GM10266 (cell line): ENCODE data around the gene THAP8.

ENCODE experiments used
- DNase-seq: peaks from one replicate; pipeline ENCODE4 v3.0.0; 2012; ENCODE audit errors: extremely low spot score
- CTCF ChIP-seq: IDR thresholded peaks from 2 replicates; pipeline ENCODE4 v1.5.1; 2012; ENCODE audit warnings: mild to moderate bottlenecking, low read depth; ENCODE audit not compliant: control insufficient read depth, insufficient read depth; ENCODE audit errors: missing control alignments

Gene THAP8

DNA sequence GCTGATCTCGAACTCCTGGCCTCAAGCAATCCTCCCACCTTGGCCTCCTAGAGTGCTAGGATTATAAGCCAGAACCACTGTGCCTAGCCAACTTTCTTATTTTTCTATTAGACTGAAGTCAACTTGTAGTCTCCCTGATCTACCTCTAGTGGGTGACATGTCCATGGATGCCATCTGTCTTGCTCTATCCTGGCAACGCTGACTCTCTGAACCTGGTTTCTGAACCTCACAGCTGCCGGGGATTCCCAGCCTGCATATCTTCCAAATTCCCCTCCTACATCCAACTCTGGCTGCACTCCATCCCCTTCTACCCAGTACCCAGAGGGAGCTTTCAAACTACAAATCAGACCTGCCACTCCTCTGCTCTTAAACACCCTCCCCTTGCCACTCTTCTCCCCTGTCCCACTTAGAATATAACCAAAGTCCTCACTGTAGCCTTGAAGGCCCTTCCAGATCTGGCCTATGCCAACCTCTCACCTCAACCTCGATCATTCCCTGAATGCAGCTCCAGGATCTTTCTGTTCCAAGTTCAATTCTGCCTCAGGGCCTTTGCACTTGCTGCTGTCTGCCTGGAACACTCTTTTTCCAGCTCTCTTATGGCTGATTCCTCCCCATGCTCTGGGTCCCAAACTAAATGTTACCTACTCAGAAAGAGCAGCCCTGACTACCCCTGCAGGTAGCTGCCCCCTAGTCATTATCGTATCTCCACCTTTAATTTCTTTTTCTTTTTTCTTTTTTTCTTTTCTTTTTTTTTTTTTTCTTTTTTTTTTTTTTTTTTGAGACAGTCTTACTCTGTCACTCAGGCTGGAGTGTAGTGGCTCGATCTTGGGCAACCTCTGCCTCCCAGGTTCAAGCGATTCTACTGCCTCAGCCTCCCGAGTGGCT, 23.6 kb downstream of the THAP8 start:
- TF ChIP-seq CTCF, result no peak
- peak; percentile 56 for DNase-seq

- DNase-seq, result no peak
- TF ChIP-seq CTCF, result no peak
Observed at GRCh38 chr19:36028313-36029041, 25.6 kb downstream of the THAP8 start.

GRCh38 chr19:36027696-36028095, 26.4 kb downstream of the THAP8 start:
- DNase-seq, result no peak
- no peak for TF ChIP-seq CTCF

DNA sequence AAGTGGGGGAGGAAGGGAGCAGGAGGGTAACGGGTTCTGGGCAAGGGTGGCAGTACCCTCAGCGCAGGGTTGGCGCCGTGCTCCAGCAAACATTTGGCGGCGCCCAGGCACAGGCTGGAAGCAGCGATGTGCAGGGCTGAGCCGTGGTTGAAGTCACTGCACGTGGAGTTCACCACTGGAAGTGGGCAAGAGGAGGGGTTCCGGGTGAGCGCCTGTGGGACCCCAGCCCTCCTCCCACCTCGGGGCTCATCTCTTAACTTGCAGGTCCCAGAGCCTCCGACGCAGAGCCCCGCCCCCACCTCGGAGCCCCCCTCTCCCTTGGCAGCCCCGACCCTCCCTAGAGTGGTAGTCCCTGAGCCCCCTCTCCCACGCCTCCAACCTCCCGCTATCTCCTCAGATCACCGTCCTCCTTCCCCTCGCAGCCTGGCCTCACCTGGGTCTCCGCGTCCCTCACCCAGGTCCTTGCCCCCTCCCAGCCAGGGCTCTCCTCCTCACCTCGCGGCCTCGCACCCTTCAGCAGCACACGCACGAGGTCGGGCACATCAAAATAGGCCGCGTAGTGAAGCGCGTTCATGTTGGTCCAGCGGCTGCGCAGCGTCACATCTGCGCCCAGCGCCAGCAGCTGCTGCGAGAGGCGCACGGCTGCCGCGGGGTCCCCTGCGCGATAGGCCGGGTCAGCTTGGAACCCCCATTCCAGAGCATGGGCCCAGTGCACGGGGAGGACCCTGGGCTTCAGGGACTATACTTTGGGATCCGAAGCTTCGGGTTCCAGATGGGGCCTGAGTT, 27.8 kb downstream of the THAP8 start:
- no peak for TF ChIP-seq CTCF
- no peak for DNase-seq

DNA sequence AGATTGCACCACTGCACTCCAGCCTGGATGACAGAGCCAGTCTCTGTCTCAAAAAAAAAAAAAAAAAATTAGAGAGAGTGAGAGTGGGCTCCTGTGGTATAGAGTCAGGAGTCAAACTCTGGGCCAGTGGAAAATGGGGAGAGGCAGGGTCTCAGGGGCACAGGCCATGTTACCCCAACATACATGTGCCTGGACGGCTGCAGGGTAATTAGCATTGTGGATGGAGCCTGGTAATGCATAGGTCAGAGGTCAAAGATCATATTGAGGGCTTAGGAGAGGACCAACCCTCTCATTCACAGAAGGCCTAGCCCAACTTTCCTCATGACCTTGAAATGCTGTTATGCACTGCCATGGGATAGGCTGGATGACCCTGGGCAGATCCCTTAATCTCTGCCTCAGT, 28.5 kb downstream of the THAP8 start:
- no peak for TF ChIP-seq CTCF
- DNase-seq, result no peak

- TF ChIP-seq CTCF, result no peak
Observed at GRCh38 chr19:36023432-36023831, 30.7 kb downstream of the THAP8 start.

More at GRCh38 chr19:36023432-36023831, 30.7 kb downstream of the THAP8 start:
- no peak for DNase-seq
